HFF-Myc (cell line): Measurements from ENCODE around the gene COL17A1.

Experiments
- DNase-seq: peaks from one replicate; pipeline ENCODE4 v3.0.0-alpha.2; 2011; ENCODE audit warnings: low read depth; ENCODE audit errors: extremely low read depth
- H3K4me3 ChIP-seq: replicated peaks from 2 replicates; pipeline ENCODE4 v1.5.1; 2011; ENCODE audit warnings: low read depth, mild to moderate bottlenecking, control low read depth, low read length
- CTCF ChIP-seq: IDR thresholded peaks from 2 replicates; pipeline ENCODE4 v1.5.1; 2012; ENCODE audit warnings: mild to moderate bottlenecking, low read depth, low read length, control low read depth; ENCODE audit errors: missing control alignments

The COL17A1 gene

GRCh38 chr10:104084482-104085142, 1.1 kb downstream of the COL17A1 start:
- no peak for DNase-seq
- no peak for TF ChIP-seq CTCF
- H3K4me3 ChIP-seq: no peak overlapping the region

- DNase-seq: no peak
- TF ChIP-seq CTCF: no peak
These were observed 3.7 kb downstream of the COL17A1 start for GRCh38 chr10:104081998-104082397.

DNA sequence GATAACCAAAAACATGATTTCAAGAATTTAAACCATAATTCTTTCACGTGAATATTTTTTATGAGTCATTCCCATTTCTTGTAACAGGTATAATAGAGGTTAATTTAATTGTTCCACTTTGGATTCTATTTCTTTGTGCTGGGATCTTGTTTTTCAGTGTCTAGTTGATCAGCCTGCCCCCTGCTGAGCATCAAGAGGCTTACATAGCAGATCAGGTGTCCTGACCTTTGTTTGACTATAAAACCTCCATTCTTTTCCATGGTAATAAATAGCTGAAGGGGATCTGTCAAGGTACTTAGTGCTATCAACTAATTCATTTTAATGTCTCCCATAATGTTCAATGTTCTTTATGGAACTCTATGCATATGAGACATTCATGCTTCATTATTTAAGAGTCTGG, 4.9 kb downstream of the COL17A1 start:
- no peak overlapping the region for H3K4me3 ChIP-seq
- no peak for DNase-seq
- TF ChIP-seq CTCF: peak; percentile 50

More at GRCh38 chr10:104081998-104082397, 3.7 kb downstream of the COL17A1 start:
- H3K4me3 ChIP-seq: no peak overlapping the region

DNA sequence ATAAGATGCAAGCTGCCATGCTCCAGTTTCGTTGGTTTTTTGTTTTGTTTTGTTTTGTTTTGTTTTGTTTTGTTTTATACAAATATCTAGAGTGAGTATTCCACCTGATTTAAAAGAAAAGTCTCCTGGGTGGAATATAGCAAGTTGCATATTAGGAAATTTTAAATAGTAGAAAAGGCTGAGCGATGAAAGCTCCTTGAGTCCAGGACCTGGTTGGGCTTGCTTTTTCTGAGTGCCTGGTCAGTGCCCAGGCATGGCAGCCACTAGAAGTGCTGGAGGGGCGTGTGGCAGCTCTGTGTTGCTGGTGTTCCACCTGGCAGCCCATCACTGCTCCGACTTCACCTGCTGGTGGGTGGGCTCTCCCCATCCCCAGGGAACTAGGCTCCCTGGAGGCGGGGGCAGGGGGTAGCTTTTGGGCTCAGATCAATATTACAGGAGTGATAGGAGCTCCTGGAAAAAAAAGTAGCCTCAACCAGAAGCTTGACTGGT, 8.0 kb downstream of the COL17A1 start:
- no peak overlapping the region for H3K4me3 ChIP-seq
- TF ChIP-seq CTCF: no peak
- no peak for DNase-seq

GRCh38 chr10:104077247-104077646, 8.4 kb downstream of the COL17A1 start:
- DNase-seq: no peak
- TF ChIP-seq CTCF: no peak
- no peak overlapping the region for H3K4me3 ChIP-seq

DNA sequence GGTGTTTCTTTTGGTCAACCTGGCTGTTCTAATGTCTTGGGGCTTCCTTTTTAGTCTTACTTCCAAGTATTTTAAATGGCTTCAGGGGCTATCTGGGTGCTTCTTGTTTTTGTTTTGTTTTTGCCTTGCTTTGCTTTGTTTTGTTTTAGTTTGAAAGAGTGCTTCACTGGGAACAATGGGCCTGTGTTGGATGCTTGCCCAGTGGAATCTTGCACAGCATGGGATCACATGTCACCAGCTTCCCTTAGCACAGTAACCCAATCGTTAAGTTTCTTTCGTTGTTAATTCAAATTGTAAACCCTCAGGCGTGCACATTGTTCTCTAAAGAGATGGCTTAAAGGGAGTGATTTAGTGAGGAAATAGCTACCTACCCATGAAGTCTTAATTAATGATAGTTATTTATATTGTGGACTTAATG, 8.9 kb downstream of the COL17A1 start:
- peak; percentile 33 for DNase-seq
- no peak for TF ChIP-seq CTCF
- no peak overlapping the region for H3K4me3 ChIP-seq

GRCh38 chr10:104074505-104074904, 11.2 kb downstream of the COL17A1 start:
- H3K4me3 ChIP-seq: no peak overlapping the region
- no peak for DNase-seq
- no peak for TF ChIP-seq CTCF
